MM.1S (cell line): ENCODE measurements around the gene TOR4A.

Experiments
- DNase-seq: peaks from one replicate; pipeline ENCODE4 v3.0.0-alpha.2; 2015
- H2AFZ ChIP-seq: fragments of 300-600 bp; sonication (generic); 2 replicates; pipeline ENCODE4 v1.6.0; 2016; ENCODE audit warnings: antibody characterized with exemption, low read length
- H3F3A ChIP-seq: fragments of 300-600 bp; sonication (generic); 2 replicates; pipeline ENCODE4 v1.6.1; 2016; ENCODE audit warnings: mild to moderate bottlenecking, antibody characterized with exemption, low read length, moderate library complexity, mixed read lengths; ENCODE audit not compliant: insufficient read depth
- H3K27ac ChIP-seq: fragments of 300-600 bp; sonication (generic); 2 replicates; pipeline ENCODE4 v1.5.1; 2016; ENCODE audit warnings: mild to moderate bottlenecking, low read length
- H3K27me3 ChIP-seq: fragments of 300-600 bp; sonication (generic); replicated peaks from 2 replicates; pipeline ENCODE4 v1.6.0; 2016; ENCODE audit warnings: low read length; ENCODE audit not compliant: insufficient read depth
- H3K36me3 ChIP-seq: fragments of 300-600 bp; sonication (generic); replicated peaks from 2 replicates; pipeline ENCODE4 v1.6.1; 2016; ENCODE audit warnings: mild to moderate bottlenecking, low read length, mixed read lengths; ENCODE audit not compliant: insufficient read depth
- H3K4me1 ChIP-seq: fragments of 300-600 bp; sonication (generic); 2 replicates; pipeline ENCODE4 v1.6.1; 2016; ENCODE audit warnings: low read length, mixed read lengths
- H3K4me2 ChIP-seq: fragments of 300-600 bp; sonication (generic); 2 replicates; pipeline ENCODE4 v1.6.0; 2016; ENCODE audit warnings: low read depth, low read length
- H3K4me3 ChIP-seq: fragments of 300-600 bp; sonication (generic); 2 replicates; pipeline ENCODE4 v1.5.1; 2016; ENCODE audit warnings: low read length, mixed read lengths
- H3K79me2 ChIP-seq: fragments of 300-600 bp; sonication (generic); 2 replicates; pipeline ENCODE4 v1.6.1; 2016; ENCODE audit warnings: mixed run types, low read length, mixed read lengths
- H3K9ac ChIP-seq: fragments of 300-600 bp; sonication (generic); 2 replicates; pipeline ENCODE4 v1.6.1; 2016; ENCODE audit warnings: low read length, mixed read lengths
- H3K9me2 ChIP-seq: fragments of 300-600 bp; sonication (generic); replicated peaks from 2 replicates; pipeline ENCODE4 v1.6.1; 2016; ENCODE audit warnings: mild to moderate bottlenecking, low read length, mixed read lengths; ENCODE audit not compliant: insufficient read depth
- H3K9me3 ChIP-seq: fragments of 300-600 bp; sonication (generic); replicated peaks from 2 replicates; pipeline ENCODE4 v1.6.1; 2016; ENCODE audit warnings: mild to moderate bottlenecking, low read length, mixed read lengths; ENCODE audit not compliant: insufficient read depth
- H4K20me1 ChIP-seq: fragments of 300-600 bp; sonication (generic); 2 replicates; pipeline ENCODE4 v1.6.1; 2016; ENCODE audit warnings: mild to moderate bottlenecking, low read length, moderate library complexity, mixed read lengths; ENCODE audit not compliant: insufficient read depth
- EZH2 ChIP-seq: fragments of 300-600 bp; sonication (generic); optimal IDR thresholded peaks from 2 replicates; pipeline ENCODE3; 2017; ENCODE audit warnings: low read depth, mild to moderate bottlenecking, antibody characterized with exemption, low read length, mixed read lengths
- EZH2phosphoT487 ChIP-seq: fragments of 300-600 bp; sonication (generic); IDR thresholded peaks from 2 replicates; pipeline ENCODE4 v1.6.1; 2018; ENCODE audit warnings: antibody characterized with exemption, low read length
- TF ChIP-seq, protein P1 (sequence below): fragments of 300-600 bp; sonication (generic); IDR thresholded peaks from 2 replicates; pipeline ENCODE4 v1.5.1; 2016; ENCODE audit warnings: antibody characterized with exemption, low read length, mixed read lengths

Gene TOR4A

DNA sequence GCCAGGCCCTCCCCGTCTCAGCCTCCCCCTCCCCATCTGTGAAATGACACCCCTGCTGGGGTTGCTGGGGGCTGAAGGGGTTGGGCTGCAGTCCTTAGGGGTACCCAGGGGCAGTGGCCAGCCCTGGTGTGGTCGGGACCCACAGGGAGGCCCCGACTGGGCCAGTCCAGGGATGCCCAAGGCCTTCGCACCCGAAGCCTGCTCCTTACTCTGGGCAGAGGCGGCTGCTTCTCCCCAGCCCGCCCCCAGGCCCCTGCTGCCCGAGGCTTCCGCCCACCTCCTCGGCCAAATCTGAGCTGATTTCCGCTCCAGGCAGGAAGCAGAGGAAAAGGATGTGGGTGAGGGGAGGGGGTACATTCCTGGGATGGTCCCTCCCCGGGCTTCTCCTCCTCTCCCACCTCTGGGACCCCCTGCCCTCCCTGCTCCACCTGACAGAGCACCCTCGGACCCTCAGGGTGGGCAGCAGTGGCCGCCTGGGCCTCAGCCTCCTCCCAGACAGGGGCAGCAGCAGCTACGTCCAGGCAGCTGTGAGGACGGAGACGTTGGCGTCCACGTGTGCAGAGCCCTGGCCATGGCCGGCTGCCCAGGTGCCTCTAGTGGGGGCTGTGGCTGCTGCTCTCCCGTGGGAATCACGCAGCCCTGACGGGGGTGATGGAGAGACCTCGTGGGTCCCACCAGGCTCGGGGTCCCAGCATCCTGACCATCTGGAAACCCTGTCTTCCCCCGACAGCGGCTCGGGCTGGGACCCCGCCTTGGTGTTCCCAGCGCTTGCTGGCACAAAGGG, 28.7 kb downstream of the TOR4A start:
- TF ChIP-seq EZH2phosphoT487 (no peak), EZH2 (no peak)
- TF ChIP-seq, protein P1, sequence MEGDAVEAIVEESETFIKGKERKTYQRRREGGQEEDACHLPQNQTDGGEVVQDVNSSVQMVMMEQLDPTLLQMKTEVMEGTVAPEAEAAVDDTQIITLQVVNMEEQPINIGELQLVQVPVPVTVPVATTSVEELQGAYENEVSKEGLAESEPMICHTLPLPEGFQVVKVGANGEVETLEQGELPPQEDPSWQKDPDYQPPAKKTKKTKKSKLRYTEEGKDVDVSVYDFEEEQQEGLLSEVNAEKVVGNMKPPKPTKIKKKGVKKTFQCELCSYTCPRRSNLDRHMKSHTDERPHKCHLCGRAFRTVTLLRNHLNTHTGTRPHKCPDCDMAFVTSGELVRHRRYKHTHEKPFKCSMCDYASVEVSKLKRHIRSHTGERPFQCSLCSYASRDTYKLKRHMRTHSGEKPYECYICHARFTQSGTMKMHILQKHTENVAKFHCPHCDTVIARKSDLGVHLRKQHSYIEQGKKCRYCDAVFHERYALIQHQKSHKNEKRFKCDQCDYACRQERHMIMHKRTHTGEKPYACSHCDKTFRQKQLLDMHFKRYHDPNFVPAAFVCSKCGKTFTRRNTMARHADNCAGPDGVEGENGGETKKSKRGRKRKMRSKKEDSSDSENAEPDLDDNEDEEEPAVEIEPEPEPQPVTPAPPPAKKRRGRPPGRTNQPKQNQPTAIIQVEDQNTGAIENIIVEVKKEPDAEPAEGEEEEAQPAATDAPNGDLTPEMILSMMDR, result no peak
- H3K9me3 ChIP-seq, result no peaks in the 10 kb centered on the region
- H3K4me2 ChIP-seq, result no peak overlapping the region
- no peak overlapping the region for H3K27ac ChIP-seq
- H2AFZ ChIP-seq, result no peak overlapping the region
- peaks cover 3% of the 10 kb centered on the region; the same call in 1 of the 2 replicates for H3K4me1 ChIP-seq
- DNase-seq, result no peak
- H3K4me3 ChIP-seq, result no peak overlapping the region
- H4K20me1 ChIP-seq, result no peaks in the 10 kb centered on the region
- no peaks in the 10 kb centered on the region for H3K9me2 ChIP-seq
- H3K27me3 ChIP-seq, result peaks cover 22% of the 10 kb centered on the region
- H3K36me3 ChIP-seq, result no peaks in the 10 kb centered on the region
- peaks cover 7% of the 10 kb centered on the region; the same call in 1 of the 2 replicates for H3F3A ChIP-seq
- no peak overlapping the region for H3K9ac ChIP-seq
- no peaks in the 10 kb centered on the region for H3K79me2 ChIP-seq

DNA sequence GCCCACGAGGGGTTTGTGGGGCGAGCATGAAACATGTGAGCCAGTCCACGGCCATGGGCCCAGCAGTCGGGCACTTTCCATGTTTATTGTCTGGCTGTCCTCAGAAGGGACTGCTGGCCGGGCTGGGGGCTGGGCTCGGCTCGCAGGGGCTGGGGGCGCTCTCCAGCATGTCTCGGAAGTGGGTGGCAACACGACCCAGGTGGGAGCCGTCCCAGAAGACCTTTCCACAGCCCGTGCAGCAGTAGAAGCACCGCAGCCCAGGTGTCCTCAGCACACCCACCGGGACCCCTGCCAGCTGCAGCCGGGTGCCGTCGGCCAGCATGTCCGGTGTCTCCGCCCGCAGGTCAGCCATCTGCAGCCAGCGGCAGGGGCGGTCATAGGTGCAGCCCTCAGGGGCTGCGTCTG, 29.3 kb downstream of the TOR4A start:
- peaks cover 7% of the 10 kb centered on the region; the same call in 1 of the 2 replicates for H3F3A ChIP-seq
- no peaks in the 10 kb centered on the region for H3K9me3 ChIP-seq
- no peak overlapping the region for H2AFZ ChIP-seq
- no peak overlapping the region for H3K4me2 ChIP-seq
- no peaks in the 10 kb centered on the region; the same call in 1 of the 2 replicates for H3K4me1 ChIP-seq
- TF ChIP-seq EZH2phosphoT487 (no peak), EZH2 (no peak)
- TF ChIP-seq, protein P1, result no peak
- no peak overlapping the region for H3K27ac ChIP-seq
- H3K9ac ChIP-seq, result no peak overlapping the region
- no peak overlapping the region for H3K4me3 ChIP-seq
- H3K36me3 ChIP-seq, result no peaks in the 10 kb centered on the region
- no peaks in the 10 kb centered on the region for H3K79me2 ChIP-seq
- H4K20me1 ChIP-seq, result no peaks in the 10 kb centered on the region
- DNase-seq, result no peak
- H3K9me2 ChIP-seq, result no peaks in the 10 kb centered on the region
- H3K27me3 ChIP-seq, result peaks cover 22% of the 10 kb centered on the region

DNA sequence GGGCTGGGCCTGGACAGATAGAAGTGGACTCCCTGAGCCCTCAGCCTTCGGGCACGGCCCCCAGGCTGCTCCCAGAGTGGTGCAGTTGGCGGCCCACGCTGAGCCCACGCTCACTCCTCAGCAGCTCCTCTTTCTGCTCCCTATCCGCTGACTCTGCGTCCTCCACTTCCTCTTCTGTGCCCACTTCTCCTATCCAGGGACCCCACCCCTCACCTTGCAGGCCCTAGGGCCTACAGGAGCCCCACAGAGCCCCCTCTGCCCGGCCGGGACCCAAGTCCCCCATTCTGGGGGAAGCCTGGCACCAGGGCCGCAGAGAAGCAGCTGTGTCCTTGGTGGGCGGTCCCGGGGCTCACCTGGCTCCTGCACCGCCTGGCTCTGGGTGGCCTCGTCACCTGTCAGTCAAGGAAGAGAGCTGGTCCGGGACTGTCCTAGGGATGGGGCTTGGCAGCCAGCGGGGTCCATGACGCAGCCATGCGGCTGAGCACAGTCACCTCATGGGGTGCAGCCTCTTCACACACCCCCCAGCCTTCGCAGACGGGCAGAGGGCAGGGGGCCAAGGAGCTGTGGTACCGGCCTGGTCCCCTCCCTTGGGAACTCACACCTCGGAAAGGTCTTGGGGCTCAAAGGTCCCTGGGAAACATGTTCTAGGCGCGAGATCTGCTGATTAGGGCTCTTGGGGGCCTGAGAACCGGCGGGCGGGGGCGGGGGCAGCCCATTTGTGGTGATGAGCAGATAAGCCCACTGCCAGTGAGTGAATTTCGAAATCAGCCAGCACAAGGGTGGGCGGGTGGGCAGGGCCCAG, 29.9 kb downstream of the TOR4A start:
- H3K27me3 ChIP-seq, result peaks cover 22% of the 10 kb centered on the region
- no peak overlapping the region for H3K4me2 ChIP-seq
- H3K4me3 ChIP-seq, result no peak overlapping the region
- no peaks in the 10 kb centered on the region for H3K9me3 ChIP-seq
- no peak overlapping the region for H2AFZ ChIP-seq
- no peaks in the 10 kb centered on the region; the same call in 1 of the 2 replicates for H3K4me1 ChIP-seq
- no peaks in the 10 kb centered on the region for H3K9me2 ChIP-seq
- H3K9ac ChIP-seq, result no peak overlapping the region
- no peak for DNase-seq
- no peaks in the 10 kb centered on the region for H3K36me3 ChIP-seq
- H3K27ac ChIP-seq, result no peak overlapping the region
- TF ChIP-seq EZH2, result no peak
- TF ChIP-seq, protein P1, result no peak
- no peak for TF ChIP-seq EZH2phosphoT487
- no peaks in the 10 kb centered on the region for H3K79me2 ChIP-seq
- H3F3A ChIP-seq, result peaks cover 7% of the 10 kb centered on the region; the same call in 1 of the 2 replicates
- no peaks in the 10 kb centered on the region for H4K20me1 ChIP-seq
